HCT116 (cell line): Measurements from ENCODE around the gene CWC22. TPM values are rescaled to one million over a fixed set of nuclear protein-coding genes. Genes with fewer than 3 reads are reported as not detected.

ENCODE experiments used
- ATAC-seq: fragments of 200-7000 bp; cut with Tn5 transposase; 2 replicates; pipeline ENCODE4 v1.9.1; 2020; ENCODE audit warnings: mild to moderate bottlenecking, moderate library complexity
- BruUV-seq: library from RNA; stranded (reverse); fragments of 400-500 nt; replicated peaks from 2 replicates; lab custom pipeline; 2021; lab: Mats Ljungman, UMichigan
- CTCF ChIA-PET: fragments of 300-600 bp; sonication (Branson Sonifier 250); formaldehyde crosslinking; loops from one replicate; lab custom pipeline; 2021; ENCODE audit warnings: antibody characterized with exemption; lab: Charles Lee
- POLR2A ChIA-PET: fragments of 300-600, 350-600 bp; sonication (Branson Sonifier 250); formaldehyde crosslinking; loops from one replicate; lab custom pipeline; 2021; ENCODE audit warnings: antibody characterized with exemption; lab: Charles Lee
- RAD21 ChIA-PET, 2 experiments: fragments of 300-600 bp; sonication (Branson Sonifier 250); formaldehyde crosslinking; loops; one replicate each; lab custom pipeline; 2023; ENCODE audit warnings: low total read pairs in 2 of 2; ENCODE audit not compliant: uncharacterized antibody in 2 of 2, unreplicated experiment in 2 of 2, low non-redundant PET in 1 of 2; lab: Charles Lee
- DNase-seq: peaks from one replicate; pipeline ENCODE4 v3.0.0-alpha.2; 2010; ENCODE audit warnings: low read depth, low spot score
- H2AFZ ChIP-seq: fragments of 200-600 bp; shearing (Covaris generic), sonication (generic); 2 replicates; pipeline ENCODE4 v1.6.1; 2017; ENCODE audit warnings: low read depth, mixed run types, mixed read lengths, antibody characterized with exemption, low read length; ENCODE audit not compliant: poor library complexity, severe bottlenecking
- H3K27ac ChIP-seq: 2 replicates; pipeline ENCODE4 v1.5.1; 2012; ENCODE audit warnings: low read depth, low read length
- H3K27me3 ChIP-seq: fragments of 200-600 bp; sonication (generic); 2 replicates; pipeline ENCODE4 v1.6.1; 2016; ENCODE audit warnings: mixed run types, low read length, mixed read lengths; ENCODE audit not compliant: insufficient read depth
- H3K36me3 ChIP-seq, 2 experiments: fragments of 200-500 bp in 1 of 2; fragments of 200-600 bp in 1 of 2; sonication (Bioruptor generic) in 1 of 2; sonication (generic) in 1 of 2; 2 replicates each; pipeline versions ENCODE4 v1.5.1 to v1.6.1; 2014 to 2016; ENCODE audit warnings: low read length in 2 of 2, inconsistent platforms in 1 of 2, mixed read lengths in 1 of 2, mixed run types in 1 of 2; ENCODE audit not compliant: insufficient read depth in 2 of 2, control insufficient read depth in 1 of 2
- H3K4me1 ChIP-seq, 2 experiments: fragments of 200-600 bp in 1 of 2; sonication (generic) in 1 of 2; 2 replicates each; pipeline versions ENCODE4 v1.5.1 to v1.6.1; 2012 to 2017; ENCODE audit warnings: low read length in 2 of 2, inconsistent platforms in 1 of 2, mild to moderate bottlenecking in 1 of 2, mixed read lengths in 1 of 2, mixed run types in 1 of 2, moderate library complexity in 1 of 2; ENCODE audit not compliant: insufficient read depth in 2 of 2, control insufficient read depth in 1 of 2
- H3K4me2 ChIP-seq: fragments of 200-600 bp; sonication (generic); 2 replicates; pipeline ENCODE4 v1.6.1; 2017; ENCODE audit warnings: mixed run types, low read length, mixed read lengths
- H3K4me3 ChIP-seq, 2 experiments: fragments of 200-600 bp in 1 of 2; sonication (generic) in 1 of 2; replicated peaks in 1 of 2; 2 replicates each; pipeline ENCODE4 v1.5.1; 2011 to 2016; ENCODE audit warnings: low read length in 2 of 2, control low read depth in 1 of 2, low read depth in 1 of 2, mild to moderate bottlenecking in 1 of 2, mixed read lengths in 1 of 2, mixed run types in 1 of 2
- H3K79me2 ChIP-seq: fragments of 200-600 bp; sonication (generic); 2 replicates; pipeline ENCODE4 v1.6.1; 2017; ENCODE audit warnings: mild to moderate bottlenecking, mixed run types, low read length, moderate library complexity, mixed read lengths; ENCODE audit not compliant: insufficient read depth
- H3K9ac ChIP-seq: fragments of 200-600 bp; sonication (generic); 2 replicates; pipeline ENCODE4 v1.6.1; 2016; ENCODE audit warnings: low read length, mixed read lengths
- H3K9me2 ChIP-seq: fragments of 200-600 bp; sonication (generic), shearing (Covaris generic); 2 replicates; pipeline ENCODE4 v1.6.1; 2017; ENCODE audit warnings: mixed run types, mild to moderate bottlenecking, moderate library complexity; ENCODE audit not compliant: insufficient read depth
- H3K9me3 ChIP-seq, 2 experiments: fragments of 200-500 bp in 1 of 2; fragments of 200-600 bp in 1 of 2; sonication (Bioruptor generic) in 1 of 2; sonication (generic) in 1 of 2; 2 replicates each; pipeline ENCODE4 v1.6.1; 2014 to 2017; ENCODE audit warnings: low read length in 2 of 2, mixed read lengths in 2 of 2, inconsistent platforms in 1 of 2, low read depth in 1 of 2, mild to moderate bottlenecking in 1 of 2, mixed run types in 1 of 2, moderate library complexity in 1 of 2; ENCODE audit not compliant: control insufficient read depth in 1 of 2, insufficient read depth in 1 of 2
- H4K20me1 ChIP-seq: fragments of 200-600 bp; sonication (generic), shearing (Covaris generic); 2 replicates; pipeline ENCODE4 v1.6.1; 2017; ENCODE audit warnings: mixed run types, mild to moderate bottlenecking, moderate library complexity; ENCODE audit not compliant: insufficient read depth
- CBX3 ChIP-seq: IDR thresholded peaks from 2 replicates; pipeline ENCODE4 v1.6.1; 2012; ENCODE audit warnings: low read depth
- CEBPB ChIP-seq: IDR thresholded peaks from 2 replicates; pipeline ENCODE4 v1.6.1; 2012; ENCODE audit warnings: low read depth
- ELF1 ChIP-seq: IDR thresholded peaks from 2 replicates; pipeline ENCODE4 v1.6.1; 2012; ENCODE audit warnings: low read depth, borderline replicate concordance
- EZH2phosphoT487 ChIP-seq: fragments of 200-600 bp; IDR thresholded peaks from 2 replicates; pipeline ENCODE4 v1.6.1; 2018; ENCODE audit warnings: antibody characterized with exemption, borderline replicate concordance
- FOSL1 ChIP-seq: IDR thresholded peaks from 2 replicates; pipeline ENCODE4 v1.6.1; 2012; ENCODE audit warnings: low read depth
- JUND ChIP-seq: IDR thresholded peaks from 2 replicates; pipeline ENCODE4 v1.6.1; 2012
- POLR2A ChIP-seq: IDR thresholded peaks from 2 replicates; pipeline ENCODE4 v1.7.0; 2011; ENCODE audit warnings: borderline replicate concordance; ENCODE audit not compliant: insufficient read depth, insufficient read length; ENCODE audit errors: extremely low read depth
- RAD21 ChIP-seq: IDR thresholded peaks from 2 replicates; pipeline ENCODE4 v1.6.1; 2012; ENCODE audit warnings: low read depth, mild to moderate bottlenecking
- SIN3A ChIP-seq: IDR thresholded peaks from 2 replicates; pipeline ENCODE4 v1.6.1; 2012; ENCODE audit warnings: low read depth
- SP1 ChIP-seq: IDR thresholded peaks from 2 replicates; pipeline ENCODE4 v1.6.1; 2012; ENCODE audit warnings: low read depth
- SRF ChIP-seq: IDR thresholded peaks from 2 replicates; pipeline ENCODE4 v1.6.1; 2012; ENCODE audit warnings: low read depth
- TCF7L2 ChIP-seq: IDR thresholded peaks from 2 replicates; pipeline ENCODE4 v1.7.0; 2011; ENCODE audit warnings: borderline replicate concordance, inconsistent platforms; ENCODE audit not compliant: insufficient read depth, insufficient read length; ENCODE audit errors: extremely low read depth
- YY1 ChIP-seq: IDR thresholded peaks from 2 replicates; pipeline ENCODE4 v1.6.1; 2011; ENCODE audit warnings: low read length, low read depth, moderate library complexity, mild to moderate bottlenecking; ENCODE audit not compliant: insufficient replicate concordance; ENCODE audit errors: extremely low read depth
- ZFX ChIP-seq: fragments of 450-650 bp; IDR thresholded peaks from 2 replicates; pipeline ENCODE4 v1.6.1; 2017
- ZNF274 ChIP-seq: fragments of 200-500 bp; sonication (Bioruptor generic); IDR thresholded peaks from 2 replicates; pipeline ENCODE4 v1.6.1; 2014; ENCODE audit warnings: mild to moderate bottlenecking, low read depth, low read length, inconsistent platforms
- intact Hi-C: fragments of 100-400 bp; cut with micrococcal nuclease; formaldehyde crosslinking; loops from 2 replicates; pipeline ENCODE4 v1.10.0; 2022
- total RNA-seq: library from RNA; stranded (reverse); gene quantifications from one replicate; pipeline ENCODE4 v1.2.1, GENCODE V29; 2021; ENCODE audit not compliant: unreplicated experiment
- TF ChIP-seq, protein P1 (sequence below), 3 experiments: fragments of 200-600 bp in 1 of 3; sonication (generic) in 1 of 3; IDR thresholded peaks in 2 of 3; conservative IDR thresholded peaks in 1 of 3; 2 replicates each; pipeline ENCODE4 v1.5.1; 2012 to 2017; ENCODE audit warnings: low read depth in 2 of 3, low read length in 2 of 3, antibody characterized with exemption in 1 of 3, borderline replicate concordance in 1 of 3, control low read depth in 1 of 3, mild to moderate bottlenecking in 1 of 3, mixed read lengths in 1 of 3, mixed run types in 1 of 3, moderate library complexity in 1 of 3; ENCODE audit not compliant: insufficient read depth in 1 of 3
- TF ChIP-seq, protein P2 (sequence below): IDR thresholded peaks from 2 replicates; pipeline ENCODE4 v1.6.1; 2012; ENCODE audit warnings: low read depth

CWC22 gene
- total RNA-seq, 1 experiment from 2014 or later: 24.7 TPM

DNA sequence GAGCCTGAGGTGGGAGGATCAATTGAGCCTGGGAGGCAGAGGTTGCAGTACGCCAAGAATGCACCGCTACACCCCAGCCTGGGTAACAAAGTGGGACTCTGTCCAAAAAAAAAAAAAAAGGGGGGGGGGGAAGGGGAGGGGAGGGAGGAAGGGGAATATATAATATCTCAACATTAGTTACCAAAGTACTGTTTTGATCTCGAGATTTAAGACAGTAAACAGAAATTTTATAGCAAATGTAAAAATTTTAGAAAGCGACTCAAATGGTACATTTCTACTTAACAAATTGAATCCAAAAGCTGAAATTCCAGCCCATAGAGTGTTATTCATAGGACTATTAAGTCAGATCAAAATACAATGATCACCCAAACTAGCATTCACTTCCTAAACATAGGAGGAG, 60.8 kb downstream of the CWC22 start:
- BruUV-seq: no TSS peak
- no peak overlapping the region for H3K4me2 ChIP-seq
- no peak overlapping the region for H3K4me3 ChIP-seq
- POLR2A ChIA-PET: no interaction called here
- H3K36me3 ChIP-seq: peaks cover 23 to 24% of the 10 kb centered on the region in 2 experiments; a peak in 3 of 4 replicates
- no peak for TF ChIP-seq JUND
- TF ChIP-seq SRF: no peak
- no peak for TF ChIP-seq SP1
- TF ChIP-seq CBX3: no peak
- TF ChIP-seq FOSL1: no peak
- no peak for TF ChIP-seq YY1
- no peak for TF ChIP-seq SIN3A
- TF ChIP-seq TCF7L2: no peak
- no peak for TF ChIP-seq ZNF274
- TF ChIP-seq EZH2phosphoT487: no peak
- no peak for ATAC-seq
- DNase-seq: no peak
- no peaks in the 10 kb centered on the region for H3K4me1 ChIP-seq
- H2AFZ ChIP-seq: no peak overlapping the region
- RAD21 ChIA-PET: no interaction called here
- intact Hi-C loops: no loop called here
- no peaks in the 10 kb centered on the region for H3K79me2 ChIP-seq
- H3K27ac ChIP-seq: no peak overlapping the region
- no peaks in the 10 kb centered on the region for H3K27me3 ChIP-seq
- no peaks in the 10 kb centered on the region for H3K9me3 ChIP-seq
- H4K20me1 ChIP-seq: no peaks in the 10 kb centered on the region
- CTCF ChIA-PET: no interaction called here
- H3K9ac ChIP-seq: no peak overlapping the region
- no peaks in the 10 kb centered on the region for H3K9me2 ChIP-seq

DNA sequence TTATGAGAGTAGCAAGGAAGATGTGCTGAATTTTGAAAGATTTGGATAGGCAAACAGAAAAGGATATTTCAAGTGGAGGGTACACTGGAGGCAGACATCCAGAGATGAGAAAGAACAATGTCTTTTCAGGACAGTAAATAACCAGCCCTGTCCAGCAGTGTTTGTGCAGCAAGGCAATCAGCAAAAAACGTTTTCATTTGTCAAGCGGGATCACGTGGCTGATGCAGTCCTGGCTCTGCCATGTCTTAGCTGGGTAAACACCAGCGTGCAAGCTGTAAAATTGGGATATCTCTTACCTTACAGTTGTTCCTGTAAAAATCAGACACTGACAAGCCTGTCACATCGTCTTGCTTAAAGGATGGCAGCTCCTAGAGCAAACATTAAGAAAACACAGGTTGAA, 67.8 kb downstream of the CWC22 start:
- Histone ChIP-seq H3K27me3 (no peaks in the 10 kb centered on the region), H3K79me2 (no peaks in the 10 kb centered on the region), H3K4me1 (no peaks in the 10 kb centered on the region), H3K36me3 (no peaks in the 10 kb centered on the region), H3K9me3 (no peaks in the 10 kb centered on the region), H3K9ac (no peak overlapping the region), H4K20me1 (no peaks in the 10 kb centered on the region), H3K27ac (no peak overlapping the region), H3K4me3 (no peak overlapping the region), H3K9me2 (no peaks in the 10 kb centered on the region), H3K4me2 (no peak overlapping the region), H2AFZ (no peak overlapping the region)
- intact Hi-C loops: loop anchor here (10.0 kb wide), 2 partner anchors 514 to 1174 kb away; no protein-coding TSS in a partner anchor
- ATAC-seq: no peak
- CTCF ChIA-PET: no interaction called here
- RAD21 ChIA-PET: no interaction called here
- POLR2A ChIA-PET: no interaction called here
- BruUV-seq: no TSS peak
- no peak for DNase-seq
- no peak for TF ChIP-seq POLR2A
- no peak for TF ChIP-seq ZNF274
- no peak for TF ChIP-seq YY1
- no peak for TF ChIP-seq RAD21
- TF ChIP-seq CBX3: no peak
- TF ChIP-seq CEBPB: no peak
- TF ChIP-seq, protein P1, sequence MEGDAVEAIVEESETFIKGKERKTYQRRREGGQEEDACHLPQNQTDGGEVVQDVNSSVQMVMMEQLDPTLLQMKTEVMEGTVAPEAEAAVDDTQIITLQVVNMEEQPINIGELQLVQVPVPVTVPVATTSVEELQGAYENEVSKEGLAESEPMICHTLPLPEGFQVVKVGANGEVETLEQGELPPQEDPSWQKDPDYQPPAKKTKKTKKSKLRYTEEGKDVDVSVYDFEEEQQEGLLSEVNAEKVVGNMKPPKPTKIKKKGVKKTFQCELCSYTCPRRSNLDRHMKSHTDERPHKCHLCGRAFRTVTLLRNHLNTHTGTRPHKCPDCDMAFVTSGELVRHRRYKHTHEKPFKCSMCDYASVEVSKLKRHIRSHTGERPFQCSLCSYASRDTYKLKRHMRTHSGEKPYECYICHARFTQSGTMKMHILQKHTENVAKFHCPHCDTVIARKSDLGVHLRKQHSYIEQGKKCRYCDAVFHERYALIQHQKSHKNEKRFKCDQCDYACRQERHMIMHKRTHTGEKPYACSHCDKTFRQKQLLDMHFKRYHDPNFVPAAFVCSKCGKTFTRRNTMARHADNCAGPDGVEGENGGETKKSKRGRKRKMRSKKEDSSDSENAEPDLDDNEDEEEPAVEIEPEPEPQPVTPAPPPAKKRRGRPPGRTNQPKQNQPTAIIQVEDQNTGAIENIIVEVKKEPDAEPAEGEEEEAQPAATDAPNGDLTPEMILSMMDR (IDR thresholded peaks at IDR 0.05 in 2 of 3, conservative IDR thresholded peaks at IDR 0.05 in 1 of 3; ENCODE audit: borderline replicate concordance in 1 of 3, insufficient read depth in 1 of 3, low read depth in 2 of 3, low read length in 2 of 3): no peak
- TF ChIP-seq ELF1: no peak
- TF ChIP-seq, protein P2, sequence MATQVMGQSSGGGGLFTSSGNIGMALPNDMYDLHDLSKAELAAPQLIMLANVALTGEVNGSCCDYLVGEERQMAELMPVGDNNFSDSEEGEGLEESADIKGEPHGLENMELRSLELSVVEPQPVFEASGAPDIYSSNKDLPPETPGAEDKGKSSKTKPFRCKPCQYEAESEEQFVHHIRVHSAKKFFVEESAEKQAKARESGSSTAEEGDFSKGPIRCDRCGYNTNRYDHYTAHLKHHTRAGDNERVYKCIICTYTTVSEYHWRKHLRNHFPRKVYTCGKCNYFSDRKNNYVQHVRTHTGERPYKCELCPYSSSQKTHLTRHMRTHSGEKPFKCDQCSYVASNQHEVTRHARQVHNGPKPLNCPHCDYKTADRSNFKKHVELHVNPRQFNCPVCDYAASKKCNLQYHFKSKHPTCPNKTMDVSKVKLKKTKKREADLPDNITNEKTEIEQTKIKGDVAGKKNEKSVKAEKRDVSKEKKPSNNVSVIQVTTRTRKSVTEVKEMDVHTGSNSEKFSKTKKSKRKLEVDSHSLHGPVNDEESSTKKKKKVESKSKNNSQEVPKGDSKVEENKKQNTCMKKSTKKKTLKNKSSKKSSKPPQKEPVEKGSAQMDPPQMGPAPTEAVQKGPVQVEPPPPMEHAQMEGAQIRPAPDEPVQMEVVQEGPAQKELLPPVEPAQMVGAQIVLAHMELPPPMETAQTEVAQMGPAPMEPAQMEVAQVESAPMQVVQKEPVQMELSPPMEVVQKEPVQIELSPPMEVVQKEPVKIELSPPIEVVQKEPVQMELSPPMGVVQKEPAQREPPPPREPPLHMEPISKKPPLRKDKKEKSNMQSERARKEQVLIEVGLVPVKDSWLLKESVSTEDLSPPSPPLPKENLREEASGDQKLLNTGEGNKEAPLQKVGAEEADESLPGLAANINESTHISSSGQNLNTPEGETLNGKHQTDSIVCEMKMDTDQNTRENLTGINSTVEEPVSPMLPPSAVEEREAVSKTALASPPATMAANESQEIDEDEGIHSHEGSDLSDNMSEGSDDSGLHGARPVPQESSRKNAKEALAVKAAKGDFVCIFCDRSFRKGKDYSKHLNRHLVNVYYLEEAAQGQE: no peak
- no peak for TF ChIP-seq EZH2phosphoT487
- TF ChIP-seq SRF: no peak
- TF ChIP-seq ZFX: no peak
- TF ChIP-seq TCF7L2: no peak
